ENCODE measurements around the gene KLHDC1.

GRCh38 chr14:49766839-49767238 lies 73.9 kb downstream of the KLHDC1 start:
- TF ChIP-seq CTCF (IDR thresholded peaks at IDR 0.05; ENCODE audit: low read length) (no peak), EZH2 (IDR thresholded peaks at IDR 0.05; ENCODE audit: borderline replicate concordance, low read length) (no peak)
